ENCODE results near the gene ZNF283.

ZNF283 gene

DNA sequence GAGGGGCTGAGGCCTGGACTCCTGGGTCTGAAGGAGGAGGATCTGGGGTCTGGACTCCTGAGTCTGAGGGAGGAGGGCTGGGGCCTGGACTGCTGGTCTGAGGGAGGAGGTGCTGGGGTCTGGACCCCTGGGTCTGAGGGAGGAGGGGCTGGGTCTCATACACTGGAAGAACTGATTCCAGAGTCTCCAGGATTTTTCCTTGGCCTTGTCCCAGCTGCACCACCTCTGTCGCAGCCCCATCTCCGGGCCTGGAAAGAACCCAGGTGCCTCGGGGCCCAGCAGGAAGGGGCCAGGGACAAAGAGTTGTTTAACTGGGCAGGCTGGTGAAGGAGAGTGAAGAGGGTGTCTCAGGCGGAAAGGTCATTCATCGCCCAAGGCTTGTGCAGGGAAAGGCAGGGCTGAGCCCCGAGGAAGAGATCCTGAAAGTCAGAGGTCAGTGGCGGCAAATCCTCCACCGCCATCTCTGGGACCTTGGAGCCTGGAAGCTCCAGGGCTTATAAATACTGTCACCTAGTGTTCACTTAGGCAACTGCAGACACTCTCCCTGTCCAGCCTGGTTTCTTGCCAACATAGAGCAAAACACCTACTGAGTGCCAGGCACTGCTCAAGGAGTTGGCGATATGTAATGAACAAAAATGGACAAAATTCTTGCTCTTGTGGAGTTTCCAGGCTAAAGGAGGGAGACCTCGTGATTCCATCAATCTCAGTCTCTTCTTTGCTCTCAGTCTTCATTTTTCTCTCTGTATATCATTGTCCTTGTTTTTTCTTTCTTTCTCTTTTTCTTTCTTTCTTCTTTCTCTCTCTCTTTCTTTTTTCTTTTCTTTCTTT, 41.9 kb upstream of the ZNF283 start:
- DNase-seq (ENCODE audit: low read depth): peak; percentile 71
- TF ChIP-seq CTCF (IDR thresholded peaks at IDR 0.05; ENCODE audit: low read depth, low read length) (peak; percentile 87), MYC (IDR thresholded peaks at IDR 0.05; ENCODE audit: low read depth, low read length) (no peak)
- no peak overlapping the region for H3K4me3 ChIP-seq (ENCODE audit: low read depth, low read length)

DNA sequence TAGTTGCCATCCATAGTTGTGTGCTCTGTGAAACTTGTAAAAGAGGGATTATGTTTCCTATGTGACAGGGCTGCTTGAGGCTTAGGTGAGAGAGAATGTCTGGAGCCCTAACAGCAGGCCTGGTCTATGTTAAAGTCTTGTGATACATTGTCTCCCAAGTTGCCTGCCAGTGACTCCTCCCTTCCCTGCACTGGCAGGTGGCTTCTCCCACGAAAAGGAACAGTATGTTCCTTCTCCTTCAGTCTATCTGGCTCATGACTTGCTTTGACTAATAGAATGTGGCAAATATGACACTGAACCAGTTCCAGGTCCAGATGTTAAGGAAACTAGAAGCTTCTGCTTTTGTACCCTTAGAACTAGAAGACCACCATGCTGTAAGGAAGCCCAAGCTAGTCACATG, 40.5 kb upstream of the ZNF283 start:
- TF ChIP-seq, protein P1, sequence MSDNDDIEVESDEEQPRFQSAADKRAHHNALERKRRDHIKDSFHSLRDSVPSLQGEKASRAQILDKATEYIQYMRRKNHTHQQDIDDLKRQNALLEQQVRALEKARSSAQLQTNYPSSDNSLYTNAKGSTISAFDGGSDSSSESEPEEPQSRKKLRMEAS (IDR thresholded peaks at IDR 0.05; ENCODE audit: low read depth, low read length): no peak
- TF ChIP-seq POLR2A (IDR thresholded peaks at IDR 0.05; ENCODE audit: extremely low read depth, insufficient read length) (no peak), MYC (IDR thresholded peaks at IDR 0.05; ENCODE audit: low read depth, low read length) (no peak), CTCF (IDR thresholded peaks at IDR 0.05; ENCODE audit: low read depth, low read length) (no peak)
- DNase-seq (ENCODE audit: low read depth): no peak
- no peak overlapping the region for H3K4me3 ChIP-seq (ENCODE audit: low read depth, low read length)

GRCh38 chr19:43789029-43789428, 38.1 kb upstream of the ZNF283 start:
- DNase-seq (ENCODE audit: low read depth): peak; percentile 56
- TF ChIP-seq MYC (IDR thresholded peaks at IDR 0.05; ENCODE audit: low read depth, low read length) (no peak), CTCF (IDR thresholded peaks at IDR 0.05; ENCODE audit: low read depth, low read length) (no peak), POLR2A (IDR thresholded peaks at IDR 0.05; ENCODE audit: extremely low read depth, insufficient read length) (no peak)
- TF ChIP-seq, protein P1 (IDR thresholded peaks at IDR 0.05; ENCODE audit: low read depth, low read length): no peak
- H3K4me3 ChIP-seq (ENCODE audit: low read depth, low read length): no peak overlapping the region

- no peak for DNase-seq (ENCODE audit: low read depth)
- H3K4me3 ChIP-seq (ENCODE audit: low read depth, low read length): no peak overlapping the region
- TF ChIP-seq MYC (IDR thresholded peaks at IDR 0.05; ENCODE audit: low read depth, low read length) (no peak), POLR2A (IDR thresholded peaks at IDR 0.05; ENCODE audit: extremely low read depth, insufficient read length) (no peak), CTCF (IDR thresholded peaks at IDR 0.05; ENCODE audit: low read depth, low read length) (no peak)
- TF ChIP-seq, protein P1 (IDR thresholded peaks at IDR 0.05; ENCODE audit: low read depth, low read length): no peak
Observed at GRCh38 chr19:43790587-43790986, 36.5 kb upstream of the ZNF283 start.

GRCh38 chr19:43797118-43797517, 30.0 kb upstream of the ZNF283 start:
- H3K4me3 ChIP-seq (ENCODE audit: low read depth, low read length): no peak overlapping the region
- no peak for TF ChIP-seq MYC (IDR thresholded peaks at IDR 0.05; ENCODE audit: low read depth, low read length)
- no peak for TF ChIP-seq CTCF (IDR thresholded peaks at IDR 0.05; ENCODE audit: low read depth, low read length)
- TF ChIP-seq, protein P1 (IDR thresholded peaks at IDR 0.05; ENCODE audit: low read depth, low read length): no peak
- no peak for TF ChIP-seq POLR2A (IDR thresholded peaks at IDR 0.05; ENCODE audit: extremely low read depth, insufficient read length)
- DNase-seq (ENCODE audit: low read depth): no peak
